ENCODE results near the gene VRK3.
"Not testable (repeated sequence)": the region's sequence is repeated elsewhere in the genome, so short reads cannot be mapped to it uniquely, and the experiment has no call there.

VRK3 gene

DNA sequence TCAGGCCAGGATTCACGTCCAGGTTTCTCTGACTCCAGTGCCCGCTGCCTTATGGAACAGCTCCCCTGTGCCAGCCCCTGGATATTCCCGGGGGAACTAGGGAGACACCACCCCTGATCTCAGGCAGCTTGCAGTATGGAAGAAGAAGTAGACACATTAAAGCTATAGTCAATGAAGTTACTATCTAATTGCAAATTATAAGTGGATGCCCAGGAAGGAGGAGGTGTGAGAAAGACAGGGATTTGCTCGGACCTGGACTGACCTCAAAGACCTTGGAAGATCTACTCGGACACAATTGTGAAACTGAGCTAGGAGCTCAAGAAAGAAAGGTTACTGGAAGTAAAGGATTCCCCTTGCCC, 74.6 kb downstream of the VRK3 start:
- TF ChIP-seq, protein P1, sequence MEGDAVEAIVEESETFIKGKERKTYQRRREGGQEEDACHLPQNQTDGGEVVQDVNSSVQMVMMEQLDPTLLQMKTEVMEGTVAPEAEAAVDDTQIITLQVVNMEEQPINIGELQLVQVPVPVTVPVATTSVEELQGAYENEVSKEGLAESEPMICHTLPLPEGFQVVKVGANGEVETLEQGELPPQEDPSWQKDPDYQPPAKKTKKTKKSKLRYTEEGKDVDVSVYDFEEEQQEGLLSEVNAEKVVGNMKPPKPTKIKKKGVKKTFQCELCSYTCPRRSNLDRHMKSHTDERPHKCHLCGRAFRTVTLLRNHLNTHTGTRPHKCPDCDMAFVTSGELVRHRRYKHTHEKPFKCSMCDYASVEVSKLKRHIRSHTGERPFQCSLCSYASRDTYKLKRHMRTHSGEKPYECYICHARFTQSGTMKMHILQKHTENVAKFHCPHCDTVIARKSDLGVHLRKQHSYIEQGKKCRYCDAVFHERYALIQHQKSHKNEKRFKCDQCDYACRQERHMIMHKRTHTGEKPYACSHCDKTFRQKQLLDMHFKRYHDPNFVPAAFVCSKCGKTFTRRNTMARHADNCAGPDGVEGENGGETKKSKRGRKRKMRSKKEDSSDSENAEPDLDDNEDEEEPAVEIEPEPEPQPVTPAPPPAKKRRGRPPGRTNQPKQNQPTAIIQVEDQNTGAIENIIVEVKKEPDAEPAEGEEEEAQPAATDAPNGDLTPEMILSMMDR (conservative IDR thresholded peaks at IDR 0.05; ENCODE audit: low read depth) = no peak
- H3K27ac ChIP-seq = no peak overlapping the region
- no peak for DNase-seq (ENCODE audit: low spot score)
- POLR2A ChIA-PET (ENCODE audit: low non-redundant PET) = no interaction called here
- CTCF ChIA-PET = interaction anchor here (0.8 kb wide), 1 partner anchor 13 kb away, joined by 3 read pairs; no protein-coding TSS in a partner anchor

DNA sequence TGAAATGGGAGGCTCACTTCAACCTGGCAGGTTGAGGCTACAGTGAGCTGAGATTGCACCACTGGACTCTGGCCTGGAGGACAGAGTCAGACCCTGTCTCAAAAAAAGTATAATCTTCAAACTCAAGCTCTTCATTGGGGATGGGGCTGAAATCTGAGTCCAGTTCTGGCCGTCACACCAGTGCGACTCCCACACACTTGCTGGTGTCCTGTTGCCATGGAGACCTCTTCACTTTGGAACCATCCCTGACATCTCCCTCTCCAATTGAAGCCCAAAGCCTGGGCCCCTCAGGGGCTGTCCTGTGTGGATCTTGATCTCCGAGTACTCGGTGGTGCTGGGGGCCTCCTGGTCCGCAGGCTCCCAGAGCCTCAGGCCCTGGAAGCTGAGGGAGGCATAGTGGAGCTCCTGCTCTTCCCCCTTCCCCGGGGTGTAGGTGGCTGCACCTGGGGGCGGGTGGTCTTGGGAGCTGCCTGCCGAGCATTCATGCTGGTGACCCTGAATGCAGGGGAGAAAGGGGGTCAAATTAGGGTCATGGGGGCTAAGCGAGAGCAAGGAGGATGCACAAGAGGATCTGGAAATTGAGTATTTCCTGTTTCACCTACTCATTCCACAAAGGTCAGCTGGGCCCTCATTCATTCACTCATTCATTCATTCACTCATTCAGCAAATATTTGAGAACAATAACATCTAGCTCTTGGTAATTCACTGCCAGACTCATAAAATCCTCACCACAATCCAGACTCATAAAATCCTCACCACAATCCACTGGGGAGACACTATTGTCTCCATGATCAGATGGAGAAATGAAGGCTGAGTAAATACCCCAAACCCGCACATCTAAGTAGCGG, 75.2 kb downstream of the VRK3 start:
- CTCF ChIA-PET = interaction anchor here (1.7 kb wide), 1 partner anchor 13 kb away, joined by 10 read pairs; no protein-coding TSS in a partner anchor
- no peak for DNase-seq (ENCODE audit: low spot score)
- POLR2A ChIA-PET (ENCODE audit: low non-redundant PET) = no interaction called here
- TF ChIP-seq, protein P1 (conservative IDR thresholded peaks at IDR 0.05; ENCODE audit: low read depth) = no peak
- no peak overlapping the region for H3K27ac ChIP-seq

DNA sequence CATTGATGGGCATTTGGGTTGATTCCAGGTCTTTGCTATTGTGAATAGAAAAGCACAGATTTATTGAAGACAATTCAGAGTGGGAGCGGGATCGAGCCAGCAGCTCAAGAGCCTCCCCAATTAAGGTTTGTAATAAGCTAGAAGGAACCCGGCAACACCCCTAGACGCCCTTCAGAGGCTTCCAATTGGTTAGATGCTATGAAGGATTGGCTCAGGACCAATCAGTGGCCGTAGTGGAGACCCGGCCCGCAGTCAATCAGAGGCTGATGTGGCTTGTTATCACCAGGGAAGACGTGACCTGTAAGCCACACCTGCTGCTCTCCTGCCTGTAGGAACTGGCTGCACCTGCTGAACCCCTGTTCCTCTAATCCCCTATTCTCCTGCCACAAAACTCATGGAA, 78.8 kb downstream of the VRK3 start:
- no peak for DNase-seq (ENCODE audit: low spot score)
- ChIA-PET CTCF (interaction anchor here (0.7 kb wide), 2 partner anchors 192 to 312 kb away, joined by 3 to 4 read pairs; no protein-coding TSS in a partner anchor), POLR2A (ENCODE audit: low non-redundant PET) (no interaction called here)
- H3K27ac ChIP-seq = no peak overlapping the region
- TF ChIP-seq, protein P1 (conservative IDR thresholded peaks at IDR 0.05; ENCODE audit: low read depth) = no peak

DNA sequence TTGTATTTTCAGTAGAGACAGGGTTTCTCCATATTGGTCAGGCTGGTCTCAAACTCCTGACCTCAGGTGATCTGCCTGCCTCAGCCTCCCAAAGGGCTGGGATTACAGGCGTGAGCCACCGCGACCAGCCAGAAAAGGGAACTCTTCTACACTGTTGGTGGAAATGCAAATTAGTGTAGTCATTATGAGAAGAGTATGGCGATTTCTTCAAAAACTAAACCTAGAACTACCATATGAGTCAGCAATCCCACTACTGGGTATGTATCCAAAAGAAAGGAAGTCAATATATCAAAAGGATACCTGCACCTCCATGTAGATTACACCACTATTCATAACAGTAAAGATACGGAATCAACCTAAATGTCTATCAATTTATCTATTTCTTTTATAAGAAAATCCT, 80.6 kb downstream of the VRK3 start:
- CTCF ChIA-PET; H3K27ac ChIP-seq; POLR2A ChIA-PET (ENCODE audit: low non-redundant PET); DNase-seq (ENCODE audit: low spot score): not testable (repeated sequence)

DNA sequence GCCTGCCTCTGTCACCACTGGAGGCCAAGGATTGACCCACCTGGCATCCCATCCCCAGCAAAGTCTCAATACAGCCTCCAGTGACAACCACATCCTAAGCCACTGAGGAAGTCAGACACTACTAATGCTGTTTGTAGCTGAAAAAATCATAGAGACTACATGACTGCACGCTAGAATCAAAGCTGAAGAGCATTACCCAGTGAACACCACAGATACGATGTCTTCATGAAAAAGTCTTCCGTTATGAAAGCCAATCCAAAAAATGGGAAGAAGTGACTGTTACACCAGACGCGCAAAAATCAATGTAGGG, 84.7 kb downstream of the VRK3 start:
- POLR2A ChIA-PET (ENCODE audit: low non-redundant PET) = no interaction called here
- CTCF ChIA-PET = no interaction called here
- TF ChIP-seq, protein P1 (conservative IDR thresholded peaks at IDR 0.05; ENCODE audit: low read depth) = no peak

DNA sequence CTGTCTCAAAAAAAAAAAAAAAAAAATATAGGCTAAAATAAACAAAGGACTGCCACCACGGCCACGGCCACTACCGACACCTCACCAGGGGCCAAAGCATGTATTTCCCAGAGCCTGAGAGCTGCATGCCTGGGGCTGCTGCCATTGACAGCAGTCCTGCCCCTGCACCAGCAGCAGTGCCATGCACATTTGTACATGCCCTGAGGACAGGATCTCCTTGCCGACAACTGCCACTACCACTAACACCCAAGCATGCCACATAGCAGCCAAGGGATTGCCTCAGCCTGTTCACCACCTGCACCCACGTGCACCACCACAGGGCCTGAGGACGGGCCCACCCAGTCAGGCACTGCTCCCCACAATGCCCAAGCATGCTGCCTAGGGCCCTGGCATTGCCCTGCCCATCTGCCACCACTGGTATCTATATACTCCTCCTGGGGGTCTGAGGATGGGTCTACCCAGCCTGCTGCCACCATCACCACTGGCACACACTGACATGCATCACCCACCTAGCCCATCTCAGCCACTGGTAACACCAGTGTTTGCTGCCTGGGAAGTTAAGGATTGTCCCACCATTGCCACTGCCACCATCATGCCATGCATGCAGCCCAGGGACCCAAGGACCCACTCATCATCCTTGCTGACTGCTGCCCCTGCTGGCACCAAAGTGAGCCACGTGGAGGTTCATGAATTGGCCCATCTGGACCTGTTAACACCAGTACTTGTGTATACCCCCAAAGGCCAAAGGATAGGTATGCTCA, 85.3 kb downstream of the VRK3 start:
- no peak for DNase-seq (ENCODE audit: low spot score)
- H3K27ac ChIP-seq = no peak overlapping the region
- CTCF ChIA-PET = interaction anchor here (0.5 to 0.7 kb wide), 3 partner anchors 29 to 314 kb away, joined by 3 read pairs; no protein-coding TSS in a partner anchor
- POLR2A ChIA-PET (ENCODE audit: low non-redundant PET) = no interaction called here
- TF ChIP-seq, protein P1 (conservative IDR thresholded peaks at IDR 0.05; ENCODE audit: low read depth) = no peak

More for the DNA sequence above, 84.7 kb downstream of the VRK3 start:
- no peak overlapping the region for H3K27ac ChIP-seq
- no peak for DNase-seq (ENCODE audit: low spot score)

DNA sequence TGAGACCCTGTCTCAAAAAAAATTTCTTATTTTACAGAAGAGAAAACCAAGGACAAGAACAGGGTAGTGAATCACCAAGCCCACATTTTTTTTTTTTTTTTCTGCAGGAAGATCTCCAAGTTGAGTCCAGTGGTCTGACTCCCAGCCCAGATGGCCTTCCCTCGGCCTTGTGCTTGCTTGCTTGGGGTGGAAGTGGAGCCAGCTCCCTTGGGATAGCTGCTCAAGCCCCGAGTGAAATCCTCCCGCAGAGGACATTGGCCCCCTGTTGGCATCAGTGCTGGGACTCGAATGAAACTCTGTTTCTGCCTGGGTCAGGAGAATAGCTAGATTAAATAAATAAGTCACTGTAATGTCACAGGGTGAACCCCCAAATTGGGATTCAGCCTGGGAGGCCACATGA, 86.5 kb downstream of the VRK3 start:
- TF ChIP-seq, protein P1 (conservative IDR thresholded peaks at IDR 0.05; ENCODE audit: low read depth) = no peak
- POLR2A ChIA-PET (ENCODE audit: low non-redundant PET) = no interaction called here
- CTCF ChIA-PET = no interaction called here
- no peak overlapping the region for H3K27ac ChIP-seq
- DNase-seq (ENCODE audit: low spot score) = no peak

All from RWPE1 (cell line).